OCI-LY7 (cell line): ENCODE measurements around the gene PCDH8. TPM values are rescaled to one million over a fixed set of nuclear protein-coding genes. Genes with fewer than 3 reads are reported as not detected.

ENCODE experiments used
- BruUV-seq: library from RNA; stranded (reverse); fragments of 400-500 nt; replicated peaks from 2 replicates; lab custom pipeline; 2021; lab: Mats Ljungman, UMichigan
- CTCF ChIA-PET: fragments of 300-600 bp; sonication (Branson Sonifier 250); formaldehyde crosslinking; loops from one replicate; lab custom pipeline; 2022; ENCODE audit warnings: antibody characterized with exemption; ENCODE audit not compliant: unreplicated experiment; lab: Charles Lee
- POLR2A ChIA-PET: fragments of 300-600 bp; sonication (Branson Sonifier 250); formaldehyde crosslinking; loops from one replicate; lab custom pipeline; 2022; ENCODE audit warnings: antibody characterized with exemption; lab: Charles Lee
- DNase-seq: peaks from one replicate; pipeline ENCODE4 v3.0.0-alpha.2; 2015; ENCODE audit warnings: low spot score
- H2AFZ ChIP-seq: fragments of 200-600 bp; sonication (generic), shearing (Covaris generic); 2 replicates; pipeline ENCODE4 v1.6.1; 2014; ENCODE audit warnings: mild to moderate bottlenecking, antibody characterized with exemption, low read length, moderate library complexity
- H3K27ac ChIP-seq: fragments of 200-600 bp; sonication (generic); 2 replicates; pipeline ENCODE4 v1.5.1; 2014; ENCODE audit warnings: mixed run types, low read depth, mild to moderate bottlenecking, moderate library complexity, low read length, inconsistent platforms; ENCODE audit not compliant: poor library complexity, severe bottlenecking
- H3K36me3 ChIP-seq: fragments of 200-600 bp; sonication (generic); 2 replicates; pipeline ENCODE4 v1.6.1; 2014; ENCODE audit warnings: mild to moderate bottlenecking, antibody characterized with exemption, low read length, moderate library complexity, mixed read lengths; ENCODE audit not compliant: insufficient read depth
- H3K4me1 ChIP-seq: fragments of 200-600 bp; sonication (generic); 2 replicates; pipeline ENCODE4 v1.5.1; 2014; ENCODE audit warnings: mild to moderate bottlenecking, low read length; ENCODE audit not compliant: insufficient read depth, poor library complexity, severe bottlenecking
- H3K4me2 ChIP-seq: fragments of 200-600 bp; sonication (generic); 2 replicates; pipeline ENCODE4 v1.6.1; 2014; ENCODE audit warnings: mild to moderate bottlenecking, low read length
- H3K4me3 ChIP-seq: fragments of 200-600 bp; sonication (generic); 2 replicates; pipeline ENCODE4 v1.5.1; 2014; ENCODE audit warnings: mild to moderate bottlenecking, low read depth, low read length; ENCODE audit not compliant: poor library complexity, severe bottlenecking
- H3K79me2 ChIP-seq: fragments of 200-600 bp; sonication (generic); 2 replicates; pipeline ENCODE4 v1.6.1; 2016; ENCODE audit warnings: low read depth, mild to moderate bottlenecking, low read length, moderate library complexity, mixed read lengths; ENCODE audit not compliant: insufficient read depth
- H3K9me2 ChIP-seq: fragments of 200-600 bp; sonication (generic); 2 replicates; pipeline ENCODE4 v1.6.1; 2016; ENCODE audit warnings: mild to moderate bottlenecking, low read length, mixed read lengths; ENCODE audit not compliant: insufficient read depth
- H3K9me3 ChIP-seq: fragments of 200-600 bp; sonication (generic); 2 replicates; pipeline ENCODE4 v1.6.1; 2014; ENCODE audit warnings: mild to moderate bottlenecking, mixed run types, low read length, mixed read lengths
- H4K20me1 ChIP-seq: fragments of 200-600 bp; sonication (generic); 2 replicates; pipeline ENCODE4 v1.6.1; 2014; ENCODE audit warnings: mild to moderate bottlenecking, antibody characterized with exemption, low read length, moderate library complexity, mixed read lengths; ENCODE audit not compliant: insufficient read depth
- EZH2phosphoT487 ChIP-seq: fragments of 200-600 bp; sonication (generic); IDR thresholded peaks from 2 replicates; pipeline ENCODE4 v1.6.1; 2018; ENCODE audit warnings: low read depth, borderline replicate concordance, mild to moderate bottlenecking, mixed run types, antibody characterized with exemption, low read length, moderate library complexity, mixed read lengths
- intact Hi-C: fragments of 100-400 bp; cut with micrococcal nuclease; formaldehyde crosslinking; loops from one replicate; pipeline ENCODE4 v1.10.0; 2022; ENCODE audit not compliant: unreplicated experiment
- total RNA-seq, 2 experiments: library from RNA; depleted of rRNA in 1 of 2; stranded (reverse); fragments of >200 nt in 1 of 2; shearing (Covaris generic) in 1 of 2; gene quantifications; 2 replicates each; pipeline ENCODE4 v1.2.3, GENCODE V29; 2014 to 2022
- TF ChIP-seq, protein P1 (sequence below): fragments of 200-600 bp; sonication (generic); conservative IDR thresholded peaks from 2 replicates; pipeline ENCODE4 v1.5.1; 2014; ENCODE audit warnings: mild to moderate bottlenecking, antibody characterized with exemption, low read length, moderate library complexity, mixed read lengths

PCDH8 gene
- total RNA-seq, 2 experiments from 2014 or later: not detected

DNA sequence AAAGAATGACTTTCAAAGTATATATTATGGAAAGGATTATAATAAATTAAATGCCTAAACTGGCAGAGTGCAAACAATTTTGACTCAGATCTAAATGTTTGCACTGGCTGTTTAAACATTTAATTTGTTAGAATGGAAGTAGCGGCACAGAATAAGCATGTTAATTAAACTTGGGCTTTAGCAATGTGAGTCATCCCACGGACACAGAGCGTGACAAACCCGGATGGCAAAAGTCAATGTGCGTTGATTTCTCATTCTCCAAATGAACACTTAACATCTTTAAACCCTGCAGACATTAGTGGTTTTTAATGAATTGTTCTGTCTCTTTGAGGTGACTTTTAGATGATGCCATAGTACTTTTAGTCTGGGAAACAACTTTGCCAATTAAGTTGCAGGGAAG lies 38.4 kb downstream of the PCDH8 start:
- ChIA-PET POLR2A (interaction anchor here (0.7 kb wide), 1 partner anchor 54 kb away, joined by 3 read pairs; no protein-coding TSS in a partner anchor), CTCF (no interaction called here)
- Histone ChIP-seq H2AFZ (no peak overlapping the region), H4K20me1 (no peaks in the 10 kb centered on the region), H3K9me3 (no peaks in the 10 kb centered on the region), H3K9me2 (no peaks in the 10 kb centered on the region), H3K4me2 (no peak overlapping the region), H3K27ac (no peak overlapping the region), H3K4me1 (no peaks in the 10 kb centered on the region), H3K36me3 (no peaks in the 10 kb centered on the region), H3K4me3 (no peak overlapping the region), H3K79me2 (no peaks in the 10 kb centered on the region)
- no peak for TF ChIP-seq EZH2phosphoT487
- TF ChIP-seq, protein P1, sequence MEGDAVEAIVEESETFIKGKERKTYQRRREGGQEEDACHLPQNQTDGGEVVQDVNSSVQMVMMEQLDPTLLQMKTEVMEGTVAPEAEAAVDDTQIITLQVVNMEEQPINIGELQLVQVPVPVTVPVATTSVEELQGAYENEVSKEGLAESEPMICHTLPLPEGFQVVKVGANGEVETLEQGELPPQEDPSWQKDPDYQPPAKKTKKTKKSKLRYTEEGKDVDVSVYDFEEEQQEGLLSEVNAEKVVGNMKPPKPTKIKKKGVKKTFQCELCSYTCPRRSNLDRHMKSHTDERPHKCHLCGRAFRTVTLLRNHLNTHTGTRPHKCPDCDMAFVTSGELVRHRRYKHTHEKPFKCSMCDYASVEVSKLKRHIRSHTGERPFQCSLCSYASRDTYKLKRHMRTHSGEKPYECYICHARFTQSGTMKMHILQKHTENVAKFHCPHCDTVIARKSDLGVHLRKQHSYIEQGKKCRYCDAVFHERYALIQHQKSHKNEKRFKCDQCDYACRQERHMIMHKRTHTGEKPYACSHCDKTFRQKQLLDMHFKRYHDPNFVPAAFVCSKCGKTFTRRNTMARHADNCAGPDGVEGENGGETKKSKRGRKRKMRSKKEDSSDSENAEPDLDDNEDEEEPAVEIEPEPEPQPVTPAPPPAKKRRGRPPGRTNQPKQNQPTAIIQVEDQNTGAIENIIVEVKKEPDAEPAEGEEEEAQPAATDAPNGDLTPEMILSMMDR: no peak
- BruUV-seq: no TSS peak
- intact Hi-C loops: no loop called here
- DNase-seq: no peak

DNA sequence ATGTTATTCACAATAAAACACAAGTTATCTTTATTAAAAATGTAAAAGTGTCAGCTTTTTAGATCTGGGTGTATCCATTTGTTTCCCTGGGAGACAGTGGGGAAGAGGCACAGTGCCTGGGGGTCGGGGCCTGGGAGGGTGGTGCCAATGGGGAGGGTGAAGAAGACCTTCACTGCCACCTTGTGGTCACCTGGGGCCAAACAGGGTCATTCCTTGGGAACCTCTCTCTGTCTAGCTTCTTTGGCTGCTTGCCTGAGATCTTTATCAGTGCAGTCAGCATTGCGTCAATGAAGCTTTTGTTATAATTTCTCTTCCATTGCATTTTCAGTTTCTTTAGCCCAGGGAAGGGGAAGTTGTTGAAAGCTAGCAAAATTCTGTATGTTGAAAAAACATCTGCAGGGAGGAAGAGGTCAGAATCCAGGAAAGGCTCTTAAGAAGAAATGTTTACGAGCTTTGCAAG lies 39.1 kb downstream of the PCDH8 start:
- H3K4me2 ChIP-seq: no peak overlapping the region
- POLR2A ChIA-PET: interaction anchor here (0.7 kb wide), 2 partner anchors 26 to 53 kb away, joined by 3 read pairs; no protein-coding TSS in a partner anchor

DNA sequence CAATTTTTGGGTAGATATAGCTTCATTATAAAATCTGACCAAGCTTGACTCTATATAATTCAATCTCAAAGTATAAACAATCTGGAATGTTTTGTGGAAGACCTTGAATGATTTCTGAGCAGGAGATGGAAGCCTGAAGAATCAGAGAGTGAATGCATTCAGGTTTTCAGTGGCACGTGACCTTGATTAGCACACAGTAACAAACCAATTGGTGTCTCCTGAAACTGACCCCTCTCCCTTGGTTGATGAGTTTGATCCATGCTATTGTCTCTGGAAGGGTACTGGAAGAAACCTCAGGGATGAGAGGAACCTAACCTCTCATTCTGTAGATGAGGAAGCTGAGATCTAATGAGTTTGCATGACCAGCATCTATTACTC lies 39.6 kb downstream of the PCDH8 start:
- TF ChIP-seq EZH2phosphoT487: no peak
- TF ChIP-seq, protein P1: no peak
- H3K4me1 ChIP-seq: no peaks in the 10 kb centered on the region
- H3K9me2 ChIP-seq: no peaks in the 10 kb centered on the region
- CTCF ChIA-PET: no interaction called here
- no peak overlapping the region for H2AFZ ChIP-seq
- intact Hi-C loops: loop anchor here (2.0 to 5.0 kb wide), 3 partner anchors 142 to 572 kb away; no protein-coding TSS in a partner anchor
- no TSS peak for BruUV-seq
- DNase-seq: no peak
- H3K4me3 ChIP-seq: no peak overlapping the region
- no peak overlapping the region for H3K27ac ChIP-seq
- no peaks in the 10 kb centered on the region for H4K20me1 ChIP-seq
- POLR2A ChIA-PET: interaction anchor here (0.7 kb wide), 1 partner anchor 27 kb away, joined by 3 read pairs; no protein-coding TSS in a partner anchor
- H3K79me2 ChIP-seq: no peaks in the 10 kb centered on the region
- no peaks in the 10 kb centered on the region for H3K9me3 ChIP-seq
- no peak overlapping the region for H3K4me2 ChIP-seq
- no peaks in the 10 kb centered on the region for H3K36me3 ChIP-seq

More for the DNA sequence above, 39.1 kb downstream of the PCDH8 start:
- H3K4me1 ChIP-seq: no peaks in the 10 kb centered on the region
- no peak overlapping the region for H3K4me3 ChIP-seq
- intact Hi-C loops: loop anchor here (2.0 to 5.0 kb wide), 3 partner anchors 142 to 572 kb away; no protein-coding TSS in a partner anchor
- TF ChIP-seq EZH2phosphoT487: no peak
- TF ChIP-seq, protein P1: peak; percentile 89
- no peaks in the 10 kb centered on the region for H4K20me1 ChIP-seq
- H3K27ac ChIP-seq: no peak overlapping the region
- H2AFZ ChIP-seq: no peak overlapping the region
- BruUV-seq: no TSS peak
- no peaks in the 10 kb centered on the region for H3K79me2 ChIP-seq
- no peaks in the 10 kb centered on the region for H3K9me2 ChIP-seq
- no peaks in the 10 kb centered on the region for H3K9me3 ChIP-seq
- CTCF ChIA-PET: no interaction called here
- H3K36me3 ChIP-seq: no peaks in the 10 kb centered on the region
- DNase-seq: peak; percentile 60
